Smooth muscle cell (in vitro differentiated cells): Measurements from ENCODE around the gene EFCAB9. TPM values are rescaled to one million over a fixed set of nuclear protein-coding genes. Genes with fewer than 3 reads are reported as not detected.
"Not testable (repeated sequence)": the region's sequence is repeated elsewhere in the genome, so short reads cannot be mapped to it uniquely, and the experiment has no call there.

Experiments
- DNase-seq: peaks from one replicate; lab custom pipeline; 2025; ENCODE audit not compliant: unreplicated experiment; lab: John Stamatoyannopoulos, UW
- H2AFZ ChIP-seq: fragments of 200-600 bp; sonication (generic); 2 replicates; pipeline ENCODE4 v1.6.0; 2016; ENCODE audit warnings: antibody characterized with exemption, low read depth, mild to moderate bottlenecking
- H3F3A ChIP-seq: fragments of 200-600 bp; sonication (generic); 2 replicates; pipeline ENCODE4 v1.6.0; 2017; ENCODE audit warnings: antibody characterized with exemption, low read depth
- H3K27ac ChIP-seq: fragments of 200-600 bp; sonication (generic); 2 replicates; pipeline ENCODE4 v1.5.1; 2016; ENCODE audit warnings: low read depth, mild to moderate bottlenecking
- H3K27me3 ChIP-seq: fragments of 200-600 bp; sonication (generic); 2 replicates; pipeline ENCODE4 v1.6.1; 2016; ENCODE audit warnings: low read depth, mild to moderate bottlenecking
- H3K36me3 ChIP-seq: fragments of 200-600 bp; sonication (generic); 2 replicates; pipeline ENCODE4 v1.5.1; 2016; ENCODE audit warnings: low read depth
- H3K4me1 ChIP-seq: fragments of 200-600 bp; sonication (generic); 2 replicates; pipeline ENCODE4 v1.5.1; 2016; ENCODE audit warnings: low read depth
- H3K4me2 ChIP-seq: fragments of 200-600 bp; sonication (generic); 2 replicates; pipeline ENCODE4 v1.6.0; 2016; ENCODE audit warnings: mild to moderate bottlenecking
- H3K4me3 ChIP-seq: fragments of 200-600 bp; sonication (generic); 2 replicates; pipeline ENCODE4 v1.5.1; 2016; ENCODE audit warnings: mild to moderate bottlenecking
- H3K79me2 ChIP-seq: fragments of 200-600 bp; sonication (generic); 2 replicates; pipeline ENCODE4 v1.6.0; 2016; ENCODE audit warnings: low read depth, mild to moderate bottlenecking
- H3K9ac ChIP-seq: fragments of 200-600 bp; sonication (generic); 2 replicates; pipeline ENCODE4 v1.6.0; 2016; ENCODE audit warnings: low read depth
- H3K9me3 ChIP-seq: fragments of 200-600 bp; sonication (generic); replicated peaks from 2 replicates; pipeline ENCODE4 v1.5.1; 2016; ENCODE audit warnings: low read depth
- H4K20me1 ChIP-seq: fragments of 200-600 bp; sonication (generic); 2 replicates; pipeline ENCODE4 v1.6.0; 2016; ENCODE audit warnings: low read depth
- CTCF ChIP-seq: fragments of 200-600 bp; sonication (generic); IDR thresholded peaks from 2 replicates; pipeline ENCODE4 v1.5.1; 2017; ENCODE audit warnings: borderline replicate concordance, mild to moderate bottlenecking, antibody characterized with exemption; ENCODE audit not compliant: insufficient read depth, poor library complexity, severe bottlenecking
- WGBS: methylation state at CpG from one replicate; pipeline ENCODE4 v1.1.7; 2016; ENCODE audit warnings: low lambda C conversion rate; 5-methylcytosine and 5-hydroxymethylcytosine counted together
- polyA plus RNA-seq: library from polyadenylated mRNA; unstranded; fragments of >200 nt; fragmentation: Nextera tagmentation; extraction: Ambion mirVana; gene quantifications from 2 replicates; pipeline ENCODE4 v1.2.1, GENCODE V29; 2016
- total RNA-seq: library from RNA; depleted of rRNA; stranded (reverse); fragments of >200 nt; gene quantifications from 2 replicates; pipeline ENCODE4 v1.2.3, GENCODE V29; 2014

Gene EFCAB9
- total and polyA plus RNA-seq, 2 experiments from 2014 or later, result not detected

- H3K9me3 ChIP-seq, result no peaks in the 10 kb centered on the region
- no peaks in the 10 kb centered on the region for H3K79me2 ChIP-seq
- H3K4me1 ChIP-seq, result peaks cover 4% of the 10 kb centered on the region
- no peaks in the 10 kb centered on the region for H4K20me1 ChIP-seq
- H3K27ac ChIP-seq, result no peak overlapping the region
- no peaks in the 10 kb centered on the region for H3K36me3 ChIP-seq
- no peak overlapping the region for H3K4me2 ChIP-seq
- DNase-seq, result no peak
- H3K4me3 ChIP-seq, result no peak overlapping the region
- no peaks in the 10 kb centered on the region for H3K27me3 ChIP-seq
- 76% methylated on average over 6 of the region's 6 CpGs for WGBS
- no peak overlapping the region for H3K9ac ChIP-seq
- H3F3A ChIP-seq, result no peaks in the 10 kb centered on the region
- TF ChIP-seq CTCF, result no peak
- no peak overlapping the region for H2AFZ ChIP-seq
Observed at GRCh38 chr5:172194985-172195774, 1.2 kb downstream of the EFCAB9 start.

GRCh38 chr5:172197775-172198174, 3.8 kb downstream of the EFCAB9 start:
- H3K27ac ChIP-seq, H3K79me2 ChIP-seq, H3K9ac ChIP-seq, H3K36me3 ChIP-seq, H2AFZ ChIP-seq, H3K4me2 ChIP-seq, H3K9me3 ChIP-seq, H3F3A ChIP-seq, H4K20me1 ChIP-seq, DNase-seq, H3K4me1 ChIP-seq, H3K27me3 ChIP-seq, H3K4me3 ChIP-seq: not testable (repeated sequence)
- 80% methylated on average over 4 of the region's 4 CpGs for WGBS

- Histone ChIP-seq H3K27ac (no peak overlapping the region), H3K4me3 (no peak overlapping the region), H3K4me1 (peaks cover 4% of the 10 kb centered on the region), H3K36me3 (no peaks in the 10 kb centered on the region), H3F3A (no peaks in the 10 kb centered on the region), H2AFZ (no peak overlapping the region), H3K9ac (no peak overlapping the region), H3K79me2 (no peaks in the 10 kb centered on the region), H4K20me1 (no peaks in the 10 kb centered on the region), H3K4me2 (no peak overlapping the region), H3K27me3 (no peaks in the 10 kb centered on the region), H3K9me3 (no peaks in the 10 kb centered on the region)
- DNase-seq, result no peak
- TF ChIP-seq CTCF, result no peak
- 95% methylated on average over 10 of the region's 10 CpGs for WGBS
Observed at GRCh38 chr5:172199446-172199845, 5.5 kb downstream of the EFCAB9 start.

GRCh38 chr5:172200476-172200875, 6.5 kb downstream of the EFCAB9 start:
- Histone ChIP-seq H3K27me3 (no peaks in the 10 kb centered on the region), H3K79me2 (no peaks in the 10 kb centered on the region)
- TF ChIP-seq CTCF, result no peak

GRCh38 chr5:172205984-172206383, 12.0 kb downstream of the EFCAB9 start:
- H3K36me3 ChIP-seq, H3K27me3 ChIP-seq, H3K27ac ChIP-seq, H3K4me1 ChIP-seq, H2AFZ ChIP-seq, H3F3A ChIP-seq, H3K4me2 ChIP-seq, H3K9me3 ChIP-seq, H3K79me2 ChIP-seq, DNase-seq, H3K4me3 ChIP-seq, H3K9ac ChIP-seq: not testable (repeated sequence)
- 99% methylated on average over 11 of the region's 11 CpGs for WGBS
- H4K20me1 ChIP-seq, result peaks cover 23% of the 10 kb centered on the region

More at GRCh38 chr5:172200476-172200875, 6.5 kb downstream of the EFCAB9 start:
- Histone ChIP-seq H3K4me1 (peaks cover under 1% of the 10 kb centered on the region), H3K4me2 (no peak overlapping the region), H3K9me3 (no peaks in the 10 kb centered on the region), H3K36me3 (no peaks in the 10 kb centered on the region), H3K4me3 (no peak overlapping the region), H3F3A (no peaks in the 10 kb centered on the region), H3K9ac (no peak overlapping the region), H2AFZ (no peak overlapping the region), H4K20me1 (no peaks in the 10 kb centered on the region), H3K27ac (no peak overlapping the region)
- WGBS, result 97% methylated on average over 6 of the region's 6 CpGs
- DNase-seq, result no peak
